Body of pancreas (tissue), 4 donors: Measurements from ENCODE around the gene LHFPL6.

Source experiments
- CTCF ChIP-seq, 7 experiments: fragments of 450-650 bp in 4 of 7; fragments of 200-600 bp in 3 of 7; sonication (generic) in 3 of 7; IDR thresholded peaks; one replicate each; pipeline ENCODE4 v1.5.1; 2016 to 2019; ENCODE audit warnings: antibody characterized with exemption in 7 of 7
- POLR2A ChIP-seq, 3 donors: fragments of 450-650 bp; IDR thresholded peaks; one replicate each; pipeline ENCODE4 v1.6.1; 2016; ENCODE audit warnings: antibody characterized with exemption in 3 of 3, mild to moderate bottlenecking in 2 of 3

- TF ChIP-seq CTCF (IDR thresholded peaks at IDR 0.05) (no peak), POLR2A (IDR thresholded peaks at IDR 0.05) (no peak)
Measured at GRCh38 chr13:39410096-39410901, 192.7 kb downstream of the LHFPL6 start.
